EH (cell line): ENCODE data around the gene FHIP1B.
"Not testable (repeated sequence)": the region's sequence is repeated elsewhere in the genome, so short reads cannot be mapped to it uniquely, and the experiment has no call there.

ENCODE experiments used
- DNase-seq: peaks from one replicate; pipeline ENCODE4 v3.0.0-alpha.2; 2015; ENCODE audit warnings: low read depth

Gene FHIP1B

GRCh38 chr11:6234387-6235107, at the start of gene FHIP1B:
Gene FHIP1B (minus strand): TSS chr11:6234636. CDS start chr11:6224516, 10,120 bp downstream.
- peak; percentile 100 for DNase-seq

GRCh38 chr11:6283453-6284023, 49.1 kb upstream of the FHIP1B start:
- no peak for DNase-seq

- DNase-seq = not testable (repeated sequence)
Observed at GRCh38 chr11:6280809-6281208, 46.4 kb upstream of the FHIP1B start.

- DNase-seq = peak; percentile 13
Observed at GRCh38 chr11:6273188-6273587, 38.8 kb upstream of the FHIP1B start.

- DNase-seq = no peak
Observed at GRCh38 chr11:6271598-6271997, 37.2 kb upstream of the FHIP1B start.

GRCh38 chr11:6270584-6271246, 36.3 kb upstream of the FHIP1B start:
- no peak for DNase-seq

GRCh38 chr11:6269994-6270393, 35.6 kb upstream of the FHIP1B start:
- DNase-seq = no peak

GRCh38 chr11:6268820-6269219, 34.4 kb upstream of the FHIP1B start:
- no peak for DNase-seq

GRCh38 chr11:6263662-6264061, 29.2 kb upstream of the FHIP1B start:
- DNase-seq = no peak

- no peak for DNase-seq
Observed at GRCh38 chr11:6260207-6260726, 25.8 kb upstream of the FHIP1B start.

- DNase-seq = peak; percentile 32
Observed at GRCh38 chr11:6258571-6259081, 24.2 kb upstream of the FHIP1B start.

GRCh38 chr11:6258141-6258540, 23.7 kb upstream of the FHIP1B start:
- no peak for DNase-seq

GRCh38 chr11:6253197-6253596, 18.8 kb upstream of the FHIP1B start:
- DNase-seq = no peak

- no peak for DNase-seq
Observed at GRCh38 chr11:6251990-6252473, 17.6 kb upstream of the FHIP1B start.

GRCh38 chr11:6251120-6251733, 16.8 kb upstream of the FHIP1B start:
- DNase-seq = peak; percentile 76

- DNase-seq = peak; percentile 76
Observed at GRCh38 chr11:6249770-6250555, 15.5 kb upstream of the FHIP1B start.

- not testable (repeated sequence) for DNase-seq
Observed at GRCh38 chr11:6248897-6249296, 14.5 kb upstream of the FHIP1B start.

GRCh38 chr11:6248248-6248647, 13.8 kb upstream of the FHIP1B start:
- peak; percentile 20 for DNase-seq

- DNase-seq = no peak
Observed at GRCh38 chr11:6245536-6245935, 11.1 kb upstream of the FHIP1B start.

- no peak for DNase-seq
Observed at GRCh38 chr11:6241316-6241715, 6.9 kb upstream of the FHIP1B start.

GRCh38 chr11:6240781-6241180, 6.3 kb upstream of the FHIP1B start:
- DNase-seq = no peak
